Panc1 (cell line): ENCODE measurements around the gene SLC6A6.

Experiments used
- CTCF ChIP-seq: fragments of 450-650 bp; IDR thresholded peaks from 2 replicates; pipeline ENCODE4 v1.5.1; 2017; ENCODE audit warnings: mild to moderate bottlenecking
- POLR2AphosphoS5 ChIP-seq: IDR thresholded peaks from 2 replicates; pipeline ENCODE4 v1.6.1; 2012; ENCODE audit warnings: mild to moderate bottlenecking, low read depth, low read length, moderate library complexity
- SIN3A ChIP-seq: IDR thresholded peaks from 2 replicates; pipeline ENCODE4 v1.6.1; 2012; ENCODE audit warnings: low read depth, mild to moderate bottlenecking, low read length, moderate library complexity, borderline replicate concordance; ENCODE audit not compliant: insufficient read depth
- TCF7L2 ChIP-seq: IDR thresholded peaks from 2 replicates; pipeline ENCODE4 v1.6.1; 2011; ENCODE audit warnings: mild to moderate bottlenecking, low read depth, low read length, inconsistent platforms
- TF ChIP-seq, protein P1 (sequence below), 2 experiments: IDR thresholded peaks; 2 replicates each; pipeline ENCODE4 v1.6.1; 2011 to 2012; ENCODE audit warnings: low read depth in 2 of 2, control low read depth in 1 of 2, low read length in 1 of 2, mild to moderate bottlenecking in 1 of 2, moderate library complexity in 1 of 2; ENCODE audit not compliant: insufficient read depth in 1 of 2

DNA sequence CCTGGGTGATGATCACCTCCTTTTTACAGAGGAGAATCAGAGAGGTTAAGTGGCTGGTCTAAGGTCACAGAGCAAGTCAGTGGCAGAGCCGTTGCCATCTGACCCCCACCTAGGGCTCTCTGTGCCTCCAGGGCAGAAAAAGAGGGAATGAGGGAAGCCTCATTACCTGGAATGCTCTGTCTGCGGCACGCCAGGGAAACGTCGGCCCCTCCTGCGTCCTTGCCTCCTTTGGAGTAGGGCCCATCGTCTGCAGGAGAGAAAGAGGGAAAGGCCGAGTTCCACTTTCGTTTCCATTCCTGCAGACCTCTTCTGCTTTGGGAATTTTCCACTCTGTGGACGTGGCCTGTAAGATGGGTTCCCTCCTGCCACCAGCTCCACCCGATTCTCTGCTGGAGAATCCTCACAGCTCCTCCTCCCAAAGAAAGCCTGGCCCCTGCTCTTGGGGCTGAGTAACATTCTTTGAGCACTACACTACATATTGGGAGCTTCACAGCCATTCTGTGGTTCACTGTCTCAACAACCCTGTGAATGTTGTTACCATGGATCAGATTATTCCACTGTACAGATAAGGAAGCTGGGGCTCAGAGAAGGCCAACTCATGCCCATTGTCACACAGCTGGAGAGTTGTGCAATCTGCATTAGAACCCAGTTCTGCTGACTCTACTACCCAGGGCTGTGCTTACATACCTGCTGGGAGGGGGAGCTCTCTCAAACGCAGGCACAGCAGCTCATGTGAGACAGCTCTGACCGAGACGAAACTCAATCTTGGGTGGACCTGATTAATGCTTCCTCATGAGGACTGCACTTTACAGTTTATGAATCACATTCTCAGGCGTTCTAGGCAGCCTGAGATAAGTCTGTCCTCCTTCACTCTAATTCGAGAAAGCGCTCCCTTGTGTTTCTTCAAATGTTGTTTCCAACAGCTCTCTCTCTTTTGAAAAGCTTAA, 123.6 kb downstream of the SLC6A6 start:
- TF ChIP-seq POLR2AphosphoS5 (no peak), CTCF (no peak), SIN3A (no peak), TCF7L2 (no peak)
- TF ChIP-seq, protein P1, sequence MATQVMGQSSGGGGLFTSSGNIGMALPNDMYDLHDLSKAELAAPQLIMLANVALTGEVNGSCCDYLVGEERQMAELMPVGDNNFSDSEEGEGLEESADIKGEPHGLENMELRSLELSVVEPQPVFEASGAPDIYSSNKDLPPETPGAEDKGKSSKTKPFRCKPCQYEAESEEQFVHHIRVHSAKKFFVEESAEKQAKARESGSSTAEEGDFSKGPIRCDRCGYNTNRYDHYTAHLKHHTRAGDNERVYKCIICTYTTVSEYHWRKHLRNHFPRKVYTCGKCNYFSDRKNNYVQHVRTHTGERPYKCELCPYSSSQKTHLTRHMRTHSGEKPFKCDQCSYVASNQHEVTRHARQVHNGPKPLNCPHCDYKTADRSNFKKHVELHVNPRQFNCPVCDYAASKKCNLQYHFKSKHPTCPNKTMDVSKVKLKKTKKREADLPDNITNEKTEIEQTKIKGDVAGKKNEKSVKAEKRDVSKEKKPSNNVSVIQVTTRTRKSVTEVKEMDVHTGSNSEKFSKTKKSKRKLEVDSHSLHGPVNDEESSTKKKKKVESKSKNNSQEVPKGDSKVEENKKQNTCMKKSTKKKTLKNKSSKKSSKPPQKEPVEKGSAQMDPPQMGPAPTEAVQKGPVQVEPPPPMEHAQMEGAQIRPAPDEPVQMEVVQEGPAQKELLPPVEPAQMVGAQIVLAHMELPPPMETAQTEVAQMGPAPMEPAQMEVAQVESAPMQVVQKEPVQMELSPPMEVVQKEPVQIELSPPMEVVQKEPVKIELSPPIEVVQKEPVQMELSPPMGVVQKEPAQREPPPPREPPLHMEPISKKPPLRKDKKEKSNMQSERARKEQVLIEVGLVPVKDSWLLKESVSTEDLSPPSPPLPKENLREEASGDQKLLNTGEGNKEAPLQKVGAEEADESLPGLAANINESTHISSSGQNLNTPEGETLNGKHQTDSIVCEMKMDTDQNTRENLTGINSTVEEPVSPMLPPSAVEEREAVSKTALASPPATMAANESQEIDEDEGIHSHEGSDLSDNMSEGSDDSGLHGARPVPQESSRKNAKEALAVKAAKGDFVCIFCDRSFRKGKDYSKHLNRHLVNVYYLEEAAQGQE (IDR thresholded peaks at IDR 0.05; ENCODE audit: insufficient read depth in 1 of 2, low read depth in 2 of 2, low read length in 1 of 2), result no peak
